Measurements from ENCODE around the gene COA1. TPM values are rescaled to one million over a fixed set of nuclear protein-coding genes. Genes with fewer than 3 reads are reported as not detected.

The COA1 gene
- polyA plus RNA-seq, 1 of the 3 experiments (the other 2 are of a cell fraction), result 42.8 TPM

- ChIA-PET CTCF (interaction anchor here (1.0 to 2.6 kb wide), 4 partner anchors 26 to 178 kb away, joined by 3 to 13 read pairs (median 6); partner anchors contain the start of gene STK17A), POLR2A (no interaction called here)
- no peaks in the 10 kb centered on the region for H3K27me3 ChIP-seq (ENCODE audit: insufficient read depth)
- H2AFZ ChIP-seq (ENCODE audit: low read depth), result no peak overlapping the region
- H4K20me1 ChIP-seq (ENCODE audit: insufficient read depth), result no peaks in the 10 kb centered on the region
- peaks cover 6% of the 10 kb centered on the region for H3F3A ChIP-seq (replicated peaks; ENCODE audit: insufficient read depth)
- peaks cover 14 to 16% of the 10 kb centered on the region in 2 experiments; a peak in 3 of 4 replicates for H3K4me1 ChIP-seq (ENCODE audit: control insufficient read depth in 1 of 2, insufficient read depth in 2 of 2, low read depth in 1 of 2, low read length in 1 of 2)
- peaks cover 41% of the 10 kb centered on the region for H3K79me2 ChIP-seq (ENCODE audit: insufficient read depth)
- H3K9me3 ChIP-seq, result no peaks in the 10 kb centered on the region
- peaks cover 3 to 6% of the 10 kb centered on the region in 2 experiments for H3K36me3 ChIP-seq (replicated peaks in 1 of 2; ENCODE audit: control insufficient read depth in 1 of 2, insufficient read depth in 2 of 2, low read length in 1 of 2)
- no peak for DNase-seq
- WGBS (ENCODE audit: low lambda C conversion rate), result 100% methylated on average over 1 of the region's 1 CpG
- H3K9me2 ChIP-seq, result no peaks in the 10 kb centered on the region
- TF ChIP-seq RAD21 (IDR thresholded peaks at IDR 0.05; ENCODE audit: low read length), result no peak
- TF ChIP-seq FOXM1 (IDR thresholded peaks at IDR 0.05; ENCODE audit: low read depth), result no peak
- TF ChIP-seq TAF1 (IDR thresholded peaks at IDR 0.05; ENCODE audit: borderline replicate concordance, low read depth, low read length), result no peak
- TF ChIP-seq NRF1 (IDR thresholded peaks at IDR 0.05; ENCODE audit: low read depth, low read length), result no peak
- TF ChIP-seq, protein P1, sequence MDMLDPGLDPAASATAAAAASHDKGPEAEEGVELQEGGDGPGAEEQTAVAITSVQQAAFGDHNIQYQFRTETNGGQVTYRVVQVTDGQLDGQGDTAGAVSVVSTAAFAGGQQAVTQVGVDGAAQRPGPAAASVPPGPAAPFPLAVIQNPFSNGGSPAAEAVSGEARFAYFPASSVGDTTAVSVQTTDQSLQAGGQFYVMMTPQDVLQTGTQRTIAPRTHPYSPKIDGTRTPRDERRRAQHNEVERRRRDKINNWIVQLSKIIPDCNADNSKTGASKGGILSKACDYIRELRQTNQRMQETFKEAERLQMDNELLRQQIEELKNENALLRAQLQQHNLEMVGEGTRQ (IDR thresholded peaks at IDR 0.05; ENCODE audit: borderline replicate concordance, low read depth, low read length), result no peak
- no peak for TF ChIP-seq CHD2 (IDR thresholded peaks at IDR 0.05; ENCODE audit: low read length, partially characterized antibody)
- TF ChIP-seq, protein P2, sequence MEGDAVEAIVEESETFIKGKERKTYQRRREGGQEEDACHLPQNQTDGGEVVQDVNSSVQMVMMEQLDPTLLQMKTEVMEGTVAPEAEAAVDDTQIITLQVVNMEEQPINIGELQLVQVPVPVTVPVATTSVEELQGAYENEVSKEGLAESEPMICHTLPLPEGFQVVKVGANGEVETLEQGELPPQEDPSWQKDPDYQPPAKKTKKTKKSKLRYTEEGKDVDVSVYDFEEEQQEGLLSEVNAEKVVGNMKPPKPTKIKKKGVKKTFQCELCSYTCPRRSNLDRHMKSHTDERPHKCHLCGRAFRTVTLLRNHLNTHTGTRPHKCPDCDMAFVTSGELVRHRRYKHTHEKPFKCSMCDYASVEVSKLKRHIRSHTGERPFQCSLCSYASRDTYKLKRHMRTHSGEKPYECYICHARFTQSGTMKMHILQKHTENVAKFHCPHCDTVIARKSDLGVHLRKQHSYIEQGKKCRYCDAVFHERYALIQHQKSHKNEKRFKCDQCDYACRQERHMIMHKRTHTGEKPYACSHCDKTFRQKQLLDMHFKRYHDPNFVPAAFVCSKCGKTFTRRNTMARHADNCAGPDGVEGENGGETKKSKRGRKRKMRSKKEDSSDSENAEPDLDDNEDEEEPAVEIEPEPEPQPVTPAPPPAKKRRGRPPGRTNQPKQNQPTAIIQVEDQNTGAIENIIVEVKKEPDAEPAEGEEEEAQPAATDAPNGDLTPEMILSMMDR (IDR thresholded peaks at IDR 0.05), result no peak
- TF ChIP-seq RXRA (IDR thresholded peaks at IDR 0.05; ENCODE audit: borderline replicate concordance, low read depth), result no peak
- no peak for TF ChIP-seq MXI1 (IDR thresholded peaks at IDR 0.05; ENCODE audit: low read depth, low read length)
- no peak for TF ChIP-seq FOSL2 (IDR thresholded peaks at IDR 0.05; ENCODE audit: borderline replicate concordance, low read depth)
- no peak for TF ChIP-seq IRF3 (IDR thresholded peaks at IDR 0.05; ENCODE audit: low read depth, low read length)
- TF ChIP-seq USF1 (IDR thresholded peaks at IDR 0.05; ENCODE audit: borderline replicate concordance, low read depth), result no peak
- TF ChIP-seq EZH2phosphoT487 (IDR thresholded peaks at IDR 0.05; ENCODE audit: borderline replicate concordance, low read depth), result no peak
- TF ChIP-seq FOXJ3 (CRISPR knock-in tag; IDR thresholded peaks at IDR 0.05), result no peak
- no peak for TF ChIP-seq POLR2AphosphoS5 (IDR thresholded peaks at IDR 0.05; ENCODE audit: low read depth, low read length)
- no peak for TF ChIP-seq GABPA (IDR thresholded peaks at IDR 0.05; ENCODE audit: low read depth)
- TF ChIP-seq SMC3 (IDR thresholded peaks at IDR 0.05; ENCODE audit: low read depth, low read length), result no peak
- no peak for TF ChIP-seq TCF12 (IDR thresholded peaks at IDR 0.05)
- TF ChIP-seq MEF2A (IDR thresholded peaks at IDR 0.05; ENCODE audit: borderline replicate concordance, low read depth), result no peak
- H3K4me2 ChIP-seq, result no peak overlapping the region
- no peak overlapping the region for H3K27ac ChIP-seq (ENCODE audit: low read depth in 2 of 2, low read length in 1 of 2)
- H3K9ac ChIP-seq, result no peak overlapping the region
- H3K4me3 ChIP-seq (ENCODE audit: low read depth in 2 of 2, low read length in 1 of 2), result no peak overlapping the region
Observed at GRCh38 chr7:43761382-43761781, 32.1 kb upstream of the COA1 start.
